ENCODE data around the gene FRMD3.

The FRMD3 gene

DNA sequence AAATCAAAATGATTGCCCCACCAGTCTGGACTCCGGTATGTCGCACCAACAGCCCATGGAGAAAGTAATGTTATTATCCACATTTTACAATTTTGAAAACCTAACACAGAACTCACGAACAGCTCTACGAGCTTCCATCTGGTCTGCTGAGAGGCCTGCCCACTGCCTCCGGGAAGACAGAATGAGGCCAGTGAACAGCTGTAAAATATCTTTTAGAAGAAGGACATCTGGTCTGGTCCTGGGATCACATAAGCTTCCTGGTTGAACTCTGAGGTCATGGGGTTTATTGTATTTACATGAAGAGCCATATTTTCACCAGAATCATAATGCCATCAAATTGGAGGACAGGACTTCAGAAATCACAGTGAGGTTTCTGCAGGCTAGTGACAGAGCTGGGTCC lies 89.0 kb downstream of the FRMD3 start:
- no peaks in the 10 kb centered on the region for H3K9me3 ChIP-seq (ENCODE audit: control insufficient read depth, insufficient read depth, low read length)
- H3K36me3 ChIP-seq (ENCODE audit: control insufficient read depth, insufficient read depth, low read length) = no peaks in the 10 kb centered on the region
- no peaks in the 10 kb centered on the region for H3K4me1 ChIP-seq (ENCODE audit: control insufficient read depth, insufficient read depth, low read length)
- H3K9ac ChIP-seq (ENCODE audit: low read depth, low read length) = no peak overlapping the region
- H3K27me3 ChIP-seq (ENCODE audit: control insufficient read depth, insufficient read depth, low read length) = no peaks in the 10 kb centered on the region
- no peak overlapping the region for H3K4me3 ChIP-seq (ENCODE audit: low read depth, low read length)

DNA sequence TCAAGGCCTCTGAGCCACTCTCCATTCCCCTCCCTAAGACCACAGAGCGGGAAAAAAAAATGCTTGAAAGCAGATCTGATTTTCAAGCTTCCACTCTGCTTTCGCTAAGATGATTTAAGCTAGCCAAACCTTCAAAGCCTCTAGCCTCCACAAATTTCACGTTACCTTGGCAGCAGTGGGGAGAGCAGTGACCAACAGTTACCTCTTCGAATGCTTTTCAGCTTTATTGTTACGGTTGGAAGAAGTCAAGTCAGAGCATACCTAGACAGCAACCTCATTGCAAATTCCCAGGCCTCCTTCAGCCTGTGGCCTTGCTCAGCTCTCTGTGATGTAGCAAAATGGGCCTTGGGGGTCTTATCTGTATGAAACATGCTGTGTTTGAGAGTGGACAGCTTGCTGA lies 89.6 kb downstream of the FRMD3 start:
- Histone ChIP-seq H3K4me1 (ENCODE audit: control insufficient read depth, insufficient read depth, low read length) (no peaks in the 10 kb centered on the region), H3K27me3 (ENCODE audit: control insufficient read depth, insufficient read depth, low read length) (no peaks in the 10 kb centered on the region), H3K9me3 (ENCODE audit: control insufficient read depth, insufficient read depth, low read length) (no peaks in the 10 kb centered on the region), H3K36me3 (ENCODE audit: control insufficient read depth, insufficient read depth, low read length) (no peaks in the 10 kb centered on the region), H3K4me3 (ENCODE audit: low read depth, low read length) (no peak overlapping the region), H3K9ac (ENCODE audit: low read depth, low read length) (no peak overlapping the region)

DNA sequence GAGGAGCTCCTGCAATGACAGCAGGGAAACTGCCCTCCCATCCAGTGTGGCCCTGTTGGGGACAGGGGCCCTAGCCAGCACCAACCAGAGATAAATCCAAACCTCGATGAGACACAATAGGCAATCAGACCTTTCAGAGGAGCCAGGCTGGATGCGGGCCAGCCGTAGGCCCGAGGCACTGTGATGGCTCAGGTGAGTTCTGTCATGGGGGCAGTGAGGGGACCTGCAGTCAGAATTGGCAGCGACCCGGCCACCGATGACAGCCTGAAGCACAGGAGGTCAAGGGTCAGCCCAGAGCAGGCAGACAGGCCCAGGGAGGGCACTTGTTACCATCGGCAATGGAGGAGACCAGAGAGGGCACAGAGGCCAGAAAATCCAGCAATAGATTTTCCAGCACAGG lies 90.8 kb downstream of the FRMD3 start:
- H3K4me1 ChIP-seq (ENCODE audit: control insufficient read depth, insufficient read depth, low read length) = no peaks in the 10 kb centered on the region
- H3K27me3 ChIP-seq (ENCODE audit: control insufficient read depth, insufficient read depth, low read length) = no peaks in the 10 kb centered on the region
- no peak overlapping the region for H3K4me3 ChIP-seq (ENCODE audit: low read depth, low read length)
- no peaks in the 10 kb centered on the region for H3K36me3 ChIP-seq (ENCODE audit: control insufficient read depth, insufficient read depth, low read length)
- no peak overlapping the region for H3K9ac ChIP-seq (ENCODE audit: low read depth, low read length)
- no peaks in the 10 kb centered on the region for H3K9me3 ChIP-seq (ENCODE audit: control insufficient read depth, insufficient read depth, low read length)

DNA sequence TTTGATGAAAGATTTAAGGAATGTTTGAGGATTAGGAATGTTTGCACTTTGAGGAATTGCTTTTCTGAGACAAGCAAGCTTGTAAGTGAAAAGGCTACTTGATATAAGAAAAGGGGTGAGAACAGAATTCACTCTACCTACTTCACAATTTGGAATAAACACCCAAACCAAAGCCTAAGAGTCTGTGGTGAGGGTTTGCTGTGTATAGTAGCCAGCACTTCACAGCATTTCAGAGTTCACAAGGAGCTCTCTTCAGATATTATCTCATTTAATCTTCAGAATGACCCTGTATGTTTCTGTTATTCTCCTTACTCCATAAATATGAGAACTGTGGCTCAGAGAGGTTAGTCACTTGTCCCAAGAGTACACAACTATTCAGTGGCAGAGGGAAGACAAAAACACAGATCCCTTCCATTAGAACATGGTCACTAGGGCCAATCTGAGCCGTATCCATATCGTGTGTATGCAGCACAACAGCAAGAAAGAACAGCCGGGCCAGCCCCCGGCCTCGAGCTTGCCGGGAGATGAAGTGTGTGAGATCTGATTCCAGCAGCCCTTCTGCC lies 92.4 kb downstream of the FRMD3 start:
- Histone ChIP-seq H3K27me3 (ENCODE audit: control insufficient read depth, insufficient read depth, low read length) (no peaks in the 10 kb centered on the region), H3K9me3 (ENCODE audit: control insufficient read depth, insufficient read depth, low read length) (no peaks in the 10 kb centered on the region)

DNA sequence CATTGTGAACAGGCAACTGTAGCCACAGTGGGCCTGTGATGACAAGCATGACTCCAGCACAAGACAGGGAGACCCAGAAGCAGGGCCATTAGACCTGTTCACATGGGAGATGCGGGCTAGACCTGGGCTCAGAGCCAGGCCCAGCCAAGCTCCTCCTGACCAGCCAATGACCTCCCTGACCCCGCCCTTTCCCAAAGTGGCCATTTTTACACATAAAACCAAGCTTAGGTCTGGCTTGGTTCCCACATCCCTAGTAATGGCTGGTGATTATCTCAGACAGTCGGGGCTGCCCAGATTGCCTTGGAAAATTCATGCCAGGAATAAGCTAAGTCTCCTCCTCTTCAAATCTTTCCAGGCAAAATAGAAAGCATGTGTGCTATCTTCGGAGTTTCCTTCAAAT lies 94.1 kb downstream of the FRMD3 start:
- Histone ChIP-seq H3K9me3 (ENCODE audit: control insufficient read depth, insufficient read depth, low read length) (no peaks in the 10 kb centered on the region), H3K4me3 (ENCODE audit: low read depth, low read length) (no peak overlapping the region), H3K4me1 (ENCODE audit: control insufficient read depth, insufficient read depth, low read length) (no peaks in the 10 kb centered on the region), H3K36me3 (ENCODE audit: control insufficient read depth, insufficient read depth, low read length) (no peaks in the 10 kb centered on the region), H3K27me3 (ENCODE audit: control insufficient read depth, insufficient read depth, low read length) (no peaks in the 10 kb centered on the region), H3K9ac (ENCODE audit: low read depth, low read length) (no peak overlapping the region)

More for the DNA sequence above, 92.4 kb downstream of the FRMD3 start:
- Histone ChIP-seq H3K4me1 (ENCODE audit: control insufficient read depth, insufficient read depth, low read length) (no peaks in the 10 kb centered on the region), H3K36me3 (ENCODE audit: control insufficient read depth, insufficient read depth, low read length) (no peaks in the 10 kb centered on the region), H3K9ac (ENCODE audit: low read depth, low read length) (no peak overlapping the region), H3K4me3 (ENCODE audit: low read depth, low read length) (no peak overlapping the region)

DNA sequence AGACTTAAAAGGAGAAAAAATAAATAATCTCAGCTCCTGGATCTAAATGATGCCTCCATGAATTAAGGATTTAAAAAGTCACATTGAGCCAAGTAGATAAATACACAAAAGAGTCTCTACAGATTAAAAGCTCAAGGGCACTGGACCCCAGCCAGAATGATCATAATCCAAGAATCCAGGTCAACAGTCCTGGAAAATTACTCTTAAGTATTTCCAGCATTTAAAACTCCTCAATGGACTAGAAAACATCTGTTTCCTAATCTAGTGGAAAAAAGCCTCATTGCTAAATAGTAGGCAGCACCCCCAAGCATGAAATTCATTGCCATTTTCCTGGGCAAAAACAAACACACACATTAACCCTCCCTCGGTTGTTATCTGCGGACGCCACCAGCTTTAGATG lies 96.8 kb downstream of the FRMD3 start:
- Histone ChIP-seq H3K9ac (ENCODE audit: low read depth, low read length) (no peak overlapping the region), H3K9me3 (ENCODE audit: control insufficient read depth, insufficient read depth, low read length) (no peaks in the 10 kb centered on the region)

DNA sequence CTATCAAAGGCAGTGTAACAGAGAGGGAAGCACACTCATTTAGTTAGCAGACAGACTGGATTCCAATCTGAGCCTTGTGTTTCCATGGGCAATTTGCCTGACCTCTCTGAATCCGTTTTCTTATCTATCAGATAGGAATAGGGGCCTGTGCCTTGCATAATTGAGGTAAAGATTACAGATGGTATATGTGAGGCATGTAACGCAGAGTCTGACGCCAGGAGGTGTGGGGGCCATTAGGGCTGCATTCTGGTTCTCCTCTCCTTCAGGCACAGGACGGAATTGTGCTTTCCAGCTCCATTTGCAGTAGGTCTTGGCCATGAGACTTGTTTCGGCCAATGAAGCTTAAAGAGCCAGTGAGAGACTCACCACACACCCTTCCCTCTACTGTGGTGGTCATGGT lies 97.6 kb downstream of the FRMD3 start:
- Histone ChIP-seq H3K27me3 (ENCODE audit: control insufficient read depth, insufficient read depth, low read length) (no peaks in the 10 kb centered on the region), H3K9ac (ENCODE audit: low read depth, low read length) (no peak overlapping the region), H3K4me1 (ENCODE audit: control insufficient read depth, insufficient read depth, low read length) (no peaks in the 10 kb centered on the region), H3K4me3 (ENCODE audit: low read depth, low read length) (no peak overlapping the region), H3K36me3 (ENCODE audit: control insufficient read depth, insufficient read depth, low read length) (no peaks in the 10 kb centered on the region), H3K9me3 (ENCODE audit: control insufficient read depth, insufficient read depth, low read length) (no peaks in the 10 kb centered on the region)

More for the DNA sequence above, 96.8 kb downstream of the FRMD3 start:
- no peak overlapping the region for H3K4me3 ChIP-seq (ENCODE audit: low read depth, low read length)
- H3K27me3 ChIP-seq (ENCODE audit: control insufficient read depth, insufficient read depth, low read length) = no peaks in the 10 kb centered on the region
- H3K36me3 ChIP-seq (ENCODE audit: control insufficient read depth, insufficient read depth, low read length) = no peaks in the 10 kb centered on the region
- H3K4me1 ChIP-seq (ENCODE audit: control insufficient read depth, insufficient read depth, low read length) = no peaks in the 10 kb centered on the region

DNA sequence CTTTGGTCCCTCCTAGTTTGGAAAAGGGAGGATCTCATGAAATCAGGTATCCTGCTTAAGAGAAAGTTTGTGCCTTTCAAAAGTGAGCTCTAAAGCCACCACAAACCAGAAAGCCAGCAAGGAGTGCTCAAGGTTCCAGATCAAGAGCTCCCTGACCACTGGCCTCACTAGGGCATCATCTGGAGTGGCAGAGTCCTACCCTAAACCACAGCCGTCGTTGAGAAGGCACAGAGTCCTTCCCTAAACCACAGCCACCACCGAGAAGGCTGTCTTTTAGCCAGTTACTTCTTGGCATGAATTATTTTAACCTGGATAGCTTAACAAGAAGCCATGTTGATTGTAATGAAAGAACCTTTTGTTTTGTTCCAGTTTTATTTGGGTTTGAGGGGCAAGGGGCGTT lies 102.9 kb downstream of the FRMD3 start:
- H3K27me3 ChIP-seq (ENCODE audit: control insufficient read depth, insufficient read depth, low read length) = no peaks in the 10 kb centered on the region
- H3K4me3 ChIP-seq (ENCODE audit: low read depth, low read length) = no peak overlapping the region

DNA sequence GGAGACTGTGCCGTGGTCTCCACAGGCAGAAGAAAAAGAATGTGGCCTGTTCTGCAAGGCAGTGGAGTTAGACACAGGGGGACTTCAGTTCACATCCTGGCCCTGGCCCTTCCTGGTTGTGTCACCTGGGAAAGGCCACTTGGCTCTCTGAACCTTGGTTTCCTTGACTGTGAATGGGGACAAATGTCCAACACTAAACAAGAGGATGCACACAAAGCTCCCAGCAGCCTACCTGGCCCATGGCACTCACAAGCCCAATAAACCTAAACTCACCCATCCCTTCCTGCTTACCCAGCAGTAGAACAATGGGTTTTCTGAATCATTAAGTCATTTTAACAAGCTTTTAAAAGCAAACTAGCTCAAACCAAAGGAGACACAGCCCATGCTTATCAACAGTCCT lies 103.9 kb downstream of the FRMD3 start:
- no peaks in the 10 kb centered on the region for H3K36me3 ChIP-seq (ENCODE audit: control insufficient read depth, insufficient read depth, low read length)
- H3K27me3 ChIP-seq (ENCODE audit: control insufficient read depth, insufficient read depth, low read length) = no peaks in the 10 kb centered on the region
- H3K9me3 ChIP-seq (ENCODE audit: control insufficient read depth, insufficient read depth, low read length) = no peaks in the 10 kb centered on the region
- H3K9ac ChIP-seq (ENCODE audit: low read depth, low read length) = no peak overlapping the region
- H3K4me3 ChIP-seq (ENCODE audit: low read depth, low read length) = no peak overlapping the region
- no peaks in the 10 kb centered on the region for H3K4me1 ChIP-seq (ENCODE audit: control insufficient read depth, insufficient read depth, low read length)

More for the DNA sequence above, 102.9 kb downstream of the FRMD3 start:
- H3K9me3 ChIP-seq (ENCODE audit: control insufficient read depth, insufficient read depth, low read length) = no peaks in the 10 kb centered on the region
- no peak overlapping the region for H3K9ac ChIP-seq (ENCODE audit: low read depth, low read length)
- no peaks in the 10 kb centered on the region for H3K4me1 ChIP-seq (ENCODE audit: control insufficient read depth, insufficient read depth, low read length)
- no peaks in the 10 kb centered on the region for H3K36me3 ChIP-seq (ENCODE audit: control insufficient read depth, insufficient read depth, low read length)

DNA sequence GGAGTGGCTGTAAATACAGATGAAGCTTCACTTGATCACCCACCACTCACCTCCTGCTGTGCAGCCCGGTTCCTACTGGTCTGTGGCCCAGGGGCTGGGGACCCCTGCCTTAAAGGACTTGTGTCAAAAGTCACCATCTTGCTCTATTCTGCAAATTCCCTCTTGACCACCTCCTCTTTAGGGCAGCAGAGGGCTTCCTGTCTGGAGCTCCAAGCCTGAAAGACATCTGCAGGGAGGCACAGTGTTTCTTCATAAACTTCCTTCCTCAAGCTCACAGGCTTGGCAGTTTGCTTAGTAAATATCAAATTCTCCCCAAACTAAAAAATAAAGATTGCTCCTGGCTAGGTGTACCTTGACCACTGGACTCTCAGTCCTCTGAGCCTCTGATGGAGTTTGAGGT lies 104.4 kb downstream of the FRMD3 start:
- Histone ChIP-seq H3K4me3 (ENCODE audit: low read depth, low read length) (no peak overlapping the region), H3K4me1 (ENCODE audit: control insufficient read depth, insufficient read depth, low read length) (no peaks in the 10 kb centered on the region), H3K27me3 (ENCODE audit: control insufficient read depth, insufficient read depth, low read length) (no peaks in the 10 kb centered on the region)

DNA sequence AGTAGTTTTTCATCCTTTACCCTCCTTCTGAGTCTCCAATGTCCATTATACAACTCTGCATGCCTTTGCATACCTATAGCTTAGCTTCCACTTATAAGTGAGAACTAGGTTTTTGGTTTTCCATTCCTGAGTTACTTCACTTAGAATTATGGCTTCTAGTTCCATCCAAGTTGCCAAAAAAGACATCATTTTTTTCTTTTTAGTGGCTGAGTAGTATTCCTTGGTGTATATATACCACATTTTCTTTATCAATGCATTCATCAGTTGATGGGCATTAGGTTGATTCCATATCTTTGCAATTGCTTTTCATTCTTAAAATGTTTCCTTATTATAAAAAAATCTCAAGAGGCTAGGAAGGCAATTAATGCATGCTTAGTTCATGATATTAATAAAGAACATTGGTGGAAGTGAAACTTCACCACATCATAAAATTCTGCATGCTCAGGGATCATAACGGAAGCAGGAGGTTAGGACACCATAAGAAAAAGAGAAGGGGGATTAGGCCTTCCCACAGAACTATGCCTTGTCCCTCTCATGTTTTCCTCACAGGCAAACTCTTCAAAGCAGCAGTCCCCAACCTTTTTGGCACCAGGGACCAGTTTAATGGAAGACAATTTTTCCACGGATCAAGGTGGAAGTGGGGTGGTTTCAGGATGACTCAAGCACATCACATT lies 105.2 kb downstream of the FRMD3 start:
- Histone ChIP-seq H3K9ac (ENCODE audit: low read depth, low read length) (no peak overlapping the region), H3K36me3 (ENCODE audit: control insufficient read depth, insufficient read depth, low read length) (no peaks in the 10 kb centered on the region), H3K27me3 (ENCODE audit: control insufficient read depth, insufficient read depth, low read length) (no peaks in the 10 kb centered on the region), H3K4me1 (ENCODE audit: control insufficient read depth, insufficient read depth, low read length) (no peaks in the 10 kb centered on the region), H3K9me3 (ENCODE audit: control insufficient read depth, insufficient read depth, low read length) (no peaks in the 10 kb centered on the region), H3K4me3 (ENCODE audit: low read depth, low read length) (no peak overlapping the region)

More for the DNA sequence above, 104.4 kb downstream of the FRMD3 start:
- no peaks in the 10 kb centered on the region for H3K9me3 ChIP-seq (ENCODE audit: control insufficient read depth, insufficient read depth, low read length)
- H3K36me3 ChIP-seq (ENCODE audit: control insufficient read depth, insufficient read depth, low read length) = no peaks in the 10 kb centered on the region
- H3K9ac ChIP-seq (ENCODE audit: low read depth, low read length) = no peak overlapping the region

DNA sequence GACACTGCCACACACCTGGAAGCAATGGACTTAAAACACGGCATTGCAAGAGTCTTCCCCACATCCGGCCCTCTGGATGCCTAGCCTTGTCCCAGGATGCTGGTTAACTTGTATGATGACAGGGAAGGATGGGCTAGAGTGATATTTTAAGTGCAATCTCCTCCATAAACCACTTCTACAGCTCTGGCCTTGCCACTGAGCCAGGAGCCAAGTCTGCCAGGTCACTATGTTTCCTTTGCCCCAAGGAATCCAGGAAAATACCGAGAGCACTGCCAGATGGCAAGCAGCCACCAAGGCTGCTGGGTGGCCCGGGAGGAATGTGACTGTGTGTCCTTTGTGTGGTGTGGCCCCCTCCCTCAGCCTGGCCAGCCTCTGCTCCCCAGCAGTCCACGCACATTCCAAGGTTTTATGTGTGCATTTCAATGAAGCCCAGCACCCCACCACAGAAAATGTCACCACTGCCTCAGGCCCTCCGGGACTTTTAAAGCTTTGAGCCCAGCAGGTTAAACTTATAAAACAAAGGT lies 106.0 kb downstream of the FRMD3 start:
- H3K4me3 ChIP-seq (ENCODE audit: low read depth, low read length) = no peak overlapping the region
- no peaks in the 10 kb centered on the region for H3K9me3 ChIP-seq (ENCODE audit: control insufficient read depth, insufficient read depth, low read length)
- no peak overlapping the region for H3K9ac ChIP-seq (ENCODE audit: low read depth, low read length)
- H3K36me3 ChIP-seq (ENCODE audit: control insufficient read depth, insufficient read depth, low read length) = no peaks in the 10 kb centered on the region
- no peaks in the 10 kb centered on the region for H3K4me1 ChIP-seq (ENCODE audit: control insufficient read depth, insufficient read depth, low read length)
- no peaks in the 10 kb centered on the region for H3K27me3 ChIP-seq (ENCODE audit: control insufficient read depth, insufficient read depth, low read length)
